ENCODE results near the gene KCNIP4. TPM values are rescaled to one million over a fixed set of nuclear protein-coding genes. Genes with fewer than 3 reads are reported as not detected.

The KCNIP4 gene
- total RNA-seq, 4 donors from 2014 or later: 1.3 to 11.1 TPM; not detected in 2

DNA sequence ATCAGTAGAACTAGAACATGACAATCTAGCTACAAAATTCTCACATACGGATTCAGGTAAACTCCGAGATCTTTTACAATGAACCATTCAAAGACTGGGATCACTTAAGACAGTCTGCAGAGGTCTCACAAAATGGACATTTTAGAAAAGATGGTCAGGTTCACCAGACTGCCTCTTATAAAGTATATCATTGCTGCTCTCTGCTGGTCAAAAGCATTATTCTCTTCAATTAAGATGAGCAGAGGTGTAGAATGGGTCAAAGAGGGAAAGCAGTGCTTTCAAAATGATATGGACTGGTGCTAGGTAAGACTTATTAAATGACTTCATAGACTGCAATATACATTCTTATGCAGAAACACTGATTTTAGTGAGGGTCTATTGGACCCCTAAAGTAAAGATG is 813.6 kb downstream of the KCNIP4 start:
- intact Hi-C loops (cut with DNase I; ENCODE audit: low total_unique reads): no loop called here

DNA sequence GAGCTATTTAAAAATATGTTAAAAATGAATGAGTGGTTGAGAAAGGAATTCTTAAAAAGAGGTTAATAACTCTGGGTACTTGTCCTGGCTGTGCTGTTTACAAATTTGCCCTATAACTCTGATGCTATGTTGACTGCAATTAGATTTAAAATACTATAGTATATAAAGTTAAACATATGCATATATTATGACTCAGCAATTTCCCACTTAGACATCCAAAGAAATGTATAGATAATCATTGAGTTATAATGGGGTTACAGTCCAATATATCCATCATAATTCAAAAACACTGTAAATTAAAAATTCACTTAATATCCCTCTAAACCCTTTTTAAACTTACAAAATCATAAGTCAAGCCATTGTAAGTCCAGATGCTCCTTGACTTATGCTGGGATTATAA is 818.0 kb downstream of the KCNIP4 start:
- Histone ChIP-seq H3K4me1 (no peaks in the 10 kb centered on the region), H3K27ac (no peak overlapping the region), H3K27me3 (no peaks in the 10 kb centered on the region), H3K36me3 (no peaks in the 10 kb centered on the region), H3K9me3 (no peaks in the 10 kb centered on the region), H3K4me3 (no peak overlapping the region)
- no peak for DNase-seq
- TF ChIP-seq POLR2A (IDR thresholded peaks at IDR 0.05): no peak
- intact Hi-C loops (cut with DNase I; ENCODE audit: low total_unique reads): no loop called here

More for the DNA sequence above, 813.6 kb downstream of the KCNIP4 start:
- TF ChIP-seq, protein P1, sequence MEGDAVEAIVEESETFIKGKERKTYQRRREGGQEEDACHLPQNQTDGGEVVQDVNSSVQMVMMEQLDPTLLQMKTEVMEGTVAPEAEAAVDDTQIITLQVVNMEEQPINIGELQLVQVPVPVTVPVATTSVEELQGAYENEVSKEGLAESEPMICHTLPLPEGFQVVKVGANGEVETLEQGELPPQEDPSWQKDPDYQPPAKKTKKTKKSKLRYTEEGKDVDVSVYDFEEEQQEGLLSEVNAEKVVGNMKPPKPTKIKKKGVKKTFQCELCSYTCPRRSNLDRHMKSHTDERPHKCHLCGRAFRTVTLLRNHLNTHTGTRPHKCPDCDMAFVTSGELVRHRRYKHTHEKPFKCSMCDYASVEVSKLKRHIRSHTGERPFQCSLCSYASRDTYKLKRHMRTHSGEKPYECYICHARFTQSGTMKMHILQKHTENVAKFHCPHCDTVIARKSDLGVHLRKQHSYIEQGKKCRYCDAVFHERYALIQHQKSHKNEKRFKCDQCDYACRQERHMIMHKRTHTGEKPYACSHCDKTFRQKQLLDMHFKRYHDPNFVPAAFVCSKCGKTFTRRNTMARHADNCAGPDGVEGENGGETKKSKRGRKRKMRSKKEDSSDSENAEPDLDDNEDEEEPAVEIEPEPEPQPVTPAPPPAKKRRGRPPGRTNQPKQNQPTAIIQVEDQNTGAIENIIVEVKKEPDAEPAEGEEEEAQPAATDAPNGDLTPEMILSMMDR (IDR thresholded peaks at IDR 0.05): peak in 1 of 4 experiments; percentile 15
- no peak for TF ChIP-seq POLR2A (IDR thresholded peaks at IDR 0.05)
- no peak for DNase-seq
- Histone ChIP-seq H3K36me3 (no peaks in the 10 kb centered on the region), H3K9me3 (no peaks in the 10 kb centered on the region), H3K27ac (no peak overlapping the region), H3K4me1 (no peaks in the 10 kb centered on the region), H3K27me3 (no peaks in the 10 kb centered on the region), H3K4me3 (no peak overlapping the region)

DNA sequence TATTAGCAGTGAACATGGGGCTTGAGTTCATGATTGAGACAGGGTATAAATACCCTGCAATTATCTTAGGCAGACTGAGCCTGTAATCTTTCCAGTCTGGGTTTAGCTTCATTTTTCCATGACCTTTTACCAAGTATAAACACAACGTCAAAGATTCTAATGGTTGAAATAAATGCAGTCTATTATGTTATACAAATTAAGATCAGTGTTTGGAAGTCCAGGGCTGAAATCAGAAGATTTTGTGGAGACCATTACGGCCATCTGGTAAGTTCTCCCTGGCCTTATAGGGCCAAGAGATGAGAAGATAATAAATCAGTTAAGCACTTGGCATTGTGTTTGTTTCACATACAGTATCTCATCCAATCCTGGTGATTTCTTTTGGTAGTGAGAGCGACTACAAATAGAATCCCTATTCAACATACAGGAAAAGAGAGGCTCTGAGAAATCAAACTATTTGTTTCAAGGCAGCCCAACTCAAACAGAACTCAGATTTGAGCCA is 822.5 kb downstream of the KCNIP4 start:
- Histone ChIP-seq H3K9me3 (no peaks in the 10 kb centered on the region), H3K27ac (no peak overlapping the region)
- intact Hi-C loops (cut with DNase I; ENCODE audit: low total_unique reads): no loop called here

DNA sequence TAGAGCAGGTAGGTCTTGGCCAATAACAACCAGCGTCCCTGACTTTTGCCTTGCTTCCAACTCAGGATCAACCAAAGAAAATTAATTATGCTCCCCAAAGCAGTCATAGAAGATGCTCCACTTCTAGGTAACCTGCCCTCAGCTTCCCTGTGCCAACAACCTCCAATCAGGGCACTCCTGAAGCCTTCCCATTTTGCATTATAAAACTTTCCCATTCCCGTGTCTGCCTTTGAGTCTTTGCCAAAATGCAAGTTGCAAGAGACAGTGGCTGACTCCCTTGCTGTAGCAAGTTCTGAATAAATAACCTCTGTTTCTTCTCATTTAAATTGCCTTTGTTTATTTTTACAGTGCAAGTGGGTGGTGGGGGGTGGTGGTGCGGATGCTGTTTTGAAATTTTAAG is 830.3 kb downstream of the KCNIP4 start:
- H3K9me3 ChIP-seq: no peaks in the 10 kb centered on the region

More for the DNA sequence above, 822.5 kb downstream of the KCNIP4 start:
- Histone ChIP-seq H3K4me3 (no peak overlapping the region), H3K4me1 (no peaks in the 10 kb centered on the region), H3K27me3 (no peaks in the 10 kb centered on the region), H3K36me3 (no peaks in the 10 kb centered on the region)
- DNase-seq: no peak
- no peak for TF ChIP-seq POLR2A (IDR thresholded peaks at IDR 0.05)
- TF ChIP-seq, protein P1 (IDR thresholded peaks at IDR 0.05): no peak

DNA sequence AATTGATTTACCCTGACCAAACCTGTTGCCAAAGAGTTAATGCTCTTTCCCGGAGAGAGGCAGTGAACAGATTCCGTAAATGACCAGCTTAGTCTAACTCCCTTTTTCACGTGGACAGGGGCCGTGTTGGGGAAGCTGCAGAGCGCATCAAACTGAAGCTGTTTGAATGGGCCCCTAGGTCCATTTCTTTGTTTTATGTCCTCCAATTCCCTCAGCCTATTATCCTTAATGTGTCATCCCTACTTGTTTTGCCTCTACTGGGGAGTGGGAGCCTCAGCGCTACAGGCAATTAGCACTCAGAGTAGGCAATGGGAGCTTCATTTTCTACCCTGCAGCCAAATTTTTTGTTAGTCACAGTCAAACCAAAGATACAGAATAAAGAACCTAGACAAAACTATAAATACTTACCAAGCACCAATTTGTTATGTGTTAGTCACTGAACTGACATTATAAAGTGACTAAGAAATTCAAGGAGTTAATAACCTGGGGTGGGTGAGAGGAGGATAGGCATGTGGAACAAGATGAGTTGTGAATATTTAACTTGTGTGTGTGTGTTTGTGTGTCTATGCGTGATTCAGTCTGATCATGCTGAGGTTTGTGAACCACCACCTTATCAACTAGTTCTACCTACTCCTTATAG is 830.9 kb downstream of the KCNIP4 start:
- H3K27me3 ChIP-seq: no peaks in the 10 kb centered on the region
- TF ChIP-seq, protein P1 (IDR thresholded peaks at IDR 0.05): no peak
- no peak for TF ChIP-seq POLR2A (IDR thresholded peaks at IDR 0.05)
- DNase-seq: no peak
- H3K36me3 ChIP-seq: no peaks in the 10 kb centered on the region
- intact Hi-C loops (cut with DNase I; ENCODE audit: low total_unique reads): no loop called here
- H3K4me3 ChIP-seq: no peak overlapping the region
- H3K27ac ChIP-seq: no peak overlapping the region
- no peaks in the 10 kb centered on the region for H3K9me3 ChIP-seq
- no peaks in the 10 kb centered on the region for H3K4me1 ChIP-seq

More for the DNA sequence above, 830.3 kb downstream of the KCNIP4 start:
- TF ChIP-seq, protein P1 (IDR thresholded peaks at IDR 0.05): no peak
- TF ChIP-seq POLR2A (IDR thresholded peaks at IDR 0.05): no peak
- intact Hi-C loops (cut with DNase I; ENCODE audit: low total_unique reads): no loop called here
- Histone ChIP-seq H3K27me3 (no peaks in the 10 kb centered on the region), H3K36me3 (no peaks in the 10 kb centered on the region), H3K27ac (no peak overlapping the region), H3K4me3 (no peak overlapping the region), H3K4me1 (no peaks in the 10 kb centered on the region)
- no peak for DNase-seq
